GM18508 (cell line): Measurements from ENCODE around the gene PAIP1.
"Not testable (repeated sequence)": the region's sequence is repeated elsewhere in the genome, so short reads cannot be mapped to it uniquely, and the experiment has no call there.

Experiments used
- ATAC-seq: cut with Tn5 transposase; IDR thresholded peaks from one replicate; pipeline ENCODE4 v1.9.1; 2021; ENCODE audit warnings: moderate number of reproducible peaks; ENCODE audit not compliant: insufficient read depth, unreplicated experiment

Gene PAIP1

GRCh38 chr5:43572357-43572756 lies 15.5 kb upstream of the PAIP1 start:
- ATAC-seq = no peak

GRCh38 chr5:43571237-43571636 lies 14.4 kb upstream of the PAIP1 start:
- no peak for ATAC-seq

GRCh38 chr5:43570450-43571158 lies 13.7 kb upstream of the PAIP1 start:
- no peak for ATAC-seq

- ATAC-seq = no peak
Observed at GRCh38 chr5:43569236-43569746, 12.4 kb upstream of the PAIP1 start.

- no peak for ATAC-seq
Observed at GRCh38 chr5:43567967-43568366, 11.1 kb upstream of the PAIP1 start.

- ATAC-seq = no peak
Observed at GRCh38 chr5:43565043-43565442, 8.2 kb upstream of the PAIP1 start.

- no peak for ATAC-seq
Observed at GRCh38 chr5:43564289-43564850, 7.5 kb upstream of the PAIP1 start.

- no peak for ATAC-seq
Observed at GRCh38 chr5:43563321-43563720, 6.4 kb upstream of the PAIP1 start.

- no peak for ATAC-seq
Observed at GRCh38 chr5:43561356-43561755, 4.5 kb upstream of the PAIP1 start.

- ATAC-seq = no peak
Observed at GRCh38 chr5:43560128-43560527, 3.3 kb upstream of the PAIP1 start.

- peak; percentile 67 for ATAC-seq
Observed at GRCh38 chr5:43556607-43556856, 345 bp downstream of the PAIP1 start.

- peak; percentile 2 for ATAC-seq
Observed at GRCh38 chr5:43555895-43556606, 826 bp downstream of the PAIP1 start.

- ATAC-seq = no peak
Observed at GRCh38 chr5:43554497-43554896, 2.4 kb downstream of the PAIP1 start.

- no peak for ATAC-seq
Observed at GRCh38 chr5:43553381-43553780, 3.5 kb downstream of the PAIP1 start.

GRCh38 chr5:43551731-43552130 lies 5.1 kb downstream of the PAIP1 start:
- no peak for ATAC-seq

- ATAC-seq = not testable (repeated sequence)
Observed at GRCh38 chr5:43549272-43549671, 7.6 kb downstream of the PAIP1 start.

- ATAC-seq = no peak
Observed at GRCh38 chr5:43548358-43548757, 8.5 kb downstream of the PAIP1 start.

- ATAC-seq = no peak
Observed at GRCh38 chr5:43547532-43547931, 9.3 kb downstream of the PAIP1 start.

GRCh38 chr5:43543434-43543833 lies 13.4 kb downstream of the PAIP1 start:
- ATAC-seq = no peak

GRCh38 chr5:43540746-43541145 lies 16.1 kb downstream of the PAIP1 start:
- ATAC-seq = no peak

GRCh38 chr5:43536972-43537371 lies 19.9 kb downstream of the PAIP1 start:
- ATAC-seq = no peak

GRCh38 chr5:43533646-43534045 lies 23.2 kb downstream of the PAIP1 start:
- no peak for ATAC-seq
